ENCODE data around the gene GRAP.
"Not testable (repeated sequence)": the region's sequence is repeated elsewhere in the genome, so short reads cannot be mapped to it uniquely, and the experiment has no call there.

- TF ChIP-seq CTCF (IDR thresholded peaks at IDR 0.05); POLR2AphosphoS5 (IDR thresholded peaks at IDR 0.05; ENCODE audit: low read depth, low read length); REST (IDR thresholded peaks at IDR 0.05; ENCODE audit: insufficient read depth in 1 of 2, low read depth in 2 of 2, low read length in 1 of 2); SIN3A (IDR thresholded peaks at IDR 0.05; ENCODE audit: borderline replicate concordance, insufficient read depth, low read depth, low read length): not testable (repeated sequence)
Observed at GRCh38 chr17:19028671-19029070, 18.1 kb downstream of the GRAP start.

Data from Panc1 (cell line).